OCI-LY3 (cell line): ENCODE results near the gene ATP5F1B.
A peak's percentile ranks its signal among the peaks of the same experiment; 100 is the strongest.

Experiments used
- H2AFZ ChIP-seq: fragments of 200-600, 300-600 bp; shearing (Covaris generic); 2 replicates; pipeline ENCODE4 v1.6.0; 2014; ENCODE audit warnings: antibody characterized with exemption, low read depth, low read length
- H3K27ac ChIP-seq: fragments of 200-600, 300-600 bp; sonication (generic); 2 replicates; pipeline ENCODE4 v1.5.1; 2014; ENCODE audit warnings: mild to moderate bottlenecking, low read length, moderate library complexity, mixed read lengths
- H3K27me3 ChIP-seq: fragments of 200-600, 300-600 bp; sonication (generic); 2 replicates; pipeline ENCODE4 v1.6.1; 2014; ENCODE audit warnings: low read depth, low read length, mixed read lengths
- H3K36me3 ChIP-seq: fragments of 200-600, 300-600 bp; sonication (generic); replicated peaks from 2 replicates; pipeline ENCODE3; 2014; ENCODE audit warnings: low read depth, low read length, mixed read lengths
- H3K4me1 ChIP-seq: fragments of 300-600, 200-600 bp; sonication (generic); 2 replicates; pipeline ENCODE4 v1.6.1; 2014; ENCODE audit warnings: low read length, mixed read lengths
- H3K4me2 ChIP-seq: fragments of 200-600, 300-600 bp; sonication (generic); 2 replicates; pipeline ENCODE4 v1.6.1; 2014; ENCODE audit warnings: low read length, mixed read lengths
- H3K4me3 ChIP-seq: fragments of 300-600, 200-600 bp; sonication (generic); 2 replicates; pipeline ENCODE4 v1.5.1; 2014; ENCODE audit warnings: antibody characterized with exemption, mild to moderate bottlenecking, low read length, moderate library complexity
- H3K79me2 ChIP-seq: fragments of 300-600, 200-600 bp; shearing (Covaris generic); 2 replicates; pipeline ENCODE4 v1.6.1; 2014; ENCODE audit warnings: mild to moderate bottlenecking, low read length, mixed read lengths
- H3K9ac ChIP-seq: fragments of 300-600, 200-600 bp; shearing (Covaris generic); 2 replicates; pipeline ENCODE4 v1.6.0; 2014; ENCODE audit warnings: mild to moderate bottlenecking, low read length, moderate library complexity
- H3K9me3 ChIP-seq: fragments of 200-600, 300-600 bp; shearing (Covaris generic); 2 replicates; pipeline ENCODE4 v1.6.1; 2014; ENCODE audit warnings: low read length, mixed read lengths; ENCODE audit not compliant: insufficient read depth
- H4K20me1 ChIP-seq: fragments of 200-600, 300-600 bp; sonication (generic); 2 replicates; pipeline ENCODE4 v1.6.1; 2016; ENCODE audit warnings: low read length, mixed read lengths; ENCODE audit not compliant: insufficient read depth
- CTCF ChIP-seq: fragments of 200-600, 300-600 bp; sonication (generic); IDR thresholded peaks from 2 replicates; pipeline ENCODE4 v1.5.1; 2014; ENCODE audit warnings: antibody characterized with exemption, low read length, low read depth
- EZH2phosphoT487 ChIP-seq: fragments of 200-600 bp; shearing (Covaris generic); IDR thresholded peaks from 2 replicates; pipeline ENCODE4 v1.6.1; 2018; ENCODE audit warnings: antibody characterized with exemption, mixed run types, low read depth

The ATP5F1B gene

GRCh38 chr12:56633468-56634241 is 12.1 kb downstream of the ATP5F1B start:
- Histone ChIP-seq H2AFZ (no peak overlapping the region), H3K79me2 (peaks cover 64% of the 10 kb centered on the region)

GRCh38 chr12:56632701-56633467 is 12.9 kb downstream of the ATP5F1B start:
- Histone ChIP-seq H4K20me1 (peaks cover 12% of the 10 kb centered on the region), H3K36me3 (peaks cover 12% of the 10 kb centered on the region), H3K4me3 (peak overlapping the region; percentile 86), H3K27ac (peak overlapping the region; percentile 98), H3K9ac (peak overlapping the region; percentile 98), H3K9me3 (no peaks in the 10 kb centered on the region), H3K79me2 (peaks cover 72% of the 10 kb centered on the region), H3K27me3 (no peaks in the 10 kb centered on the region), H2AFZ (no peak overlapping the region), H3K4me1 (peaks cover 52% of the 10 kb centered on the region), H3K4me2 (peak overlapping the region; percentile 97)
- TF ChIP-seq CTCF (peak; percentile 6; the same call in 1 of the 2 replicates), EZH2phosphoT487 (no peak)

More at GRCh38 chr12:56633468-56634241, 12.1 kb downstream of the ATP5F1B start:
- H3K27ac ChIP-seq = peak overlapping the region; percentile 98
- no peak for TF ChIP-seq CTCF
- no peak for TF ChIP-seq EZH2phosphoT487
- H3K4me1 ChIP-seq = peaks cover 50% of the 10 kb centered on the region
- no peaks in the 10 kb centered on the region for H3K27me3 ChIP-seq
- H3K9me3 ChIP-seq = no peaks in the 10 kb centered on the region
- peak overlapping the region; percentile 86 for H3K4me3 ChIP-seq
- peak overlapping the region; percentile 98 for H3K9ac ChIP-seq
- H3K4me2 ChIP-seq = peak overlapping the region; percentile 97
- peaks cover 18% of the 10 kb centered on the region for H3K36me3 ChIP-seq
- H4K20me1 ChIP-seq = peaks cover 4% of the 10 kb centered on the region

- peaks cover 8% of the 10 kb centered on the region for H3K36me3 ChIP-seq
- peak overlapping the region; percentile 97 for H3K4me2 ChIP-seq
- peak overlapping the region; percentile 98 for H3K27ac ChIP-seq
- peaks cover 45% of the 10 kb centered on the region for H3K4me1 ChIP-seq
- H2AFZ ChIP-seq = no peak overlapping the region
- peak overlapping the region; percentile 98 for H3K9ac ChIP-seq
- H4K20me1 ChIP-seq = peaks cover 16% of the 10 kb centered on the region
- no peak for TF ChIP-seq CTCF
- TF ChIP-seq EZH2phosphoT487 = no peak
- H3K79me2 ChIP-seq = peaks cover 81% of the 10 kb centered on the region
- H3K27me3 ChIP-seq = no peaks in the 10 kb centered on the region
- H3K4me3 ChIP-seq = peak overlapping the region; percentile 86
- H3K9me3 ChIP-seq = no peaks in the 10 kb centered on the region
Measured at GRCh38 chr12:56631790-56632700, 13.7 kb downstream of the ATP5F1B start.
